GM23338 (cell line): Measurements from ENCODE around the gene PARD3.

Experiments
- EZH2 ChIP-seq: fragments of 200-600 bp; sonication (generic); IDR thresholded peaks from one replicate; pipeline ENCODE4 v1.8.0; 2017; ENCODE audit warnings: antibody characterized with exemption, mild to moderate bottlenecking, low read depth; ENCODE audit not compliant: unreplicated experiment
- EZH2phosphoT487 ChIP-seq: fragments of 200-600 bp; sonication (generic); IDR thresholded peaks from one replicate; pipeline ENCODE4 v1.8.1; 2018; ENCODE audit warnings: antibody characterized with exemption; ENCODE audit not compliant: unreplicated experiment
- JUNB ChIP-seq: IDR thresholded peaks from one replicate; pipeline ENCODE4 v1.6.1; 2016; ENCODE audit warnings: antibody characterized with exemption; ENCODE audit not compliant: unreplicated experiment
- POLR2AphosphoS5 ChIP-seq: IDR thresholded peaks from 2 replicates; pipeline ENCODE4 v1.6.1; 2016; ENCODE audit warnings: antibody characterized with exemption, low read depth
- TF ChIP-seq, protein P1 (sequence below), 2 experiments: fragments of 200-600 bp in 1 of 2; sonication (generic) in 1 of 2; conservative IDR thresholded peaks; 2 replicates each; pipeline versions ENCODE4 v1.5.1 to v1.6.1; 2016 to 2017; ENCODE audit warnings: antibody characterized with exemption in 2 of 2, low read depth in 2 of 2, mild to moderate bottlenecking in 2 of 2, moderate library complexity in 1 of 2
- TF ChIP-seq, protein P2 (sequence below): IDR thresholded peaks from one replicate; pipeline ENCODE4 v1.6.1; 2018; ENCODE audit warnings: antibody characterized with exemption; ENCODE audit not compliant: unreplicated experiment
- TF ChIP-seq, protein P3 (sequence below): IDR thresholded peaks from 2 replicates; pipeline ENCODE4 v1.6.1; 2016; ENCODE audit warnings: antibody characterized with exemption
- TF ChIP-seq, protein P4 (sequence below): fragments of 250-450 bp; sonication (Bioruptor Pico); IDR thresholded peaks from 2 replicates; pipeline ENCODE4 v1.5.0; 2020; ENCODE audit warnings: mild to moderate bottlenecking, moderate library complexity

DNA sequence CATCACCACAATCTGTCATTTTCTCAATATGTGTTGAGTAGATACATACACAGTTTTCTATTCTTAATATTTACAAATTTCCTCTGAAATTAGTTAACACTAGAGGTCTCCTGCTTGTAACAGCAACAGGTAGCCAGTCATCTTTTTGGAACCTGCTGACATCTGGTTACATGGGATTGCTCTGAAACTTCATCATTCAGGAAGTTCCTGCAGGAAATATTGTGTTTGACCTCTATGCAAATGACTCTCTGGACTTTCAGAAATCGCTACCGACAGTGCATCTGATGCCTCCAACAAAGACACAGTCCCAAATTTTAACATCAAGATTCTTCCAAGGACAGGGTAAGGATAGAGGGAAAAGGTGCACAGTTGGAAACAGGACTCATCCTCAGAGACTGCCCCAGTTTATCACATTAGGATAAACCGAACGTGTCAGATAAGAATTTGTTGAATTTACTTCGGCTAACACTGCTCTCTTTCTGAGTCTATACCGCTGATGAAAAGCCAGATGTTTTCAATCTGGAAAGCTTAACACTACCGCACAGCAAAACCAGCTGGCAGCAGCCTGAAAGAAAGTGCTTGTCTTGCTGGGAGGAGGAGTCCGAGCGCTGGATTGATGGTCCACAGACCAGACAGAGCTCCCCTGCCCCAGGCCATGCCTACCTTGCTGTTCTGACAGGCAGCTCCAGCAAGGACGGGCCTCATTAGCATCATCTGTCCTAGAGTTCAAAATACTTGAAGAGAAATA is 633.4 kb downstream of the PARD3 start:
- TF ChIP-seq, protein P1, sequence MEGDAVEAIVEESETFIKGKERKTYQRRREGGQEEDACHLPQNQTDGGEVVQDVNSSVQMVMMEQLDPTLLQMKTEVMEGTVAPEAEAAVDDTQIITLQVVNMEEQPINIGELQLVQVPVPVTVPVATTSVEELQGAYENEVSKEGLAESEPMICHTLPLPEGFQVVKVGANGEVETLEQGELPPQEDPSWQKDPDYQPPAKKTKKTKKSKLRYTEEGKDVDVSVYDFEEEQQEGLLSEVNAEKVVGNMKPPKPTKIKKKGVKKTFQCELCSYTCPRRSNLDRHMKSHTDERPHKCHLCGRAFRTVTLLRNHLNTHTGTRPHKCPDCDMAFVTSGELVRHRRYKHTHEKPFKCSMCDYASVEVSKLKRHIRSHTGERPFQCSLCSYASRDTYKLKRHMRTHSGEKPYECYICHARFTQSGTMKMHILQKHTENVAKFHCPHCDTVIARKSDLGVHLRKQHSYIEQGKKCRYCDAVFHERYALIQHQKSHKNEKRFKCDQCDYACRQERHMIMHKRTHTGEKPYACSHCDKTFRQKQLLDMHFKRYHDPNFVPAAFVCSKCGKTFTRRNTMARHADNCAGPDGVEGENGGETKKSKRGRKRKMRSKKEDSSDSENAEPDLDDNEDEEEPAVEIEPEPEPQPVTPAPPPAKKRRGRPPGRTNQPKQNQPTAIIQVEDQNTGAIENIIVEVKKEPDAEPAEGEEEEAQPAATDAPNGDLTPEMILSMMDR (conservative IDR thresholded peaks at IDR 0.05; ENCODE audit: low read depth in 2 of 2): no peak
- TF ChIP-seq POLR2AphosphoS5 (no peak), EZH2phosphoT487 (no peak), EZH2 (no peak), JUNB (no peak)
- TF ChIP-seq, protein P2, sequence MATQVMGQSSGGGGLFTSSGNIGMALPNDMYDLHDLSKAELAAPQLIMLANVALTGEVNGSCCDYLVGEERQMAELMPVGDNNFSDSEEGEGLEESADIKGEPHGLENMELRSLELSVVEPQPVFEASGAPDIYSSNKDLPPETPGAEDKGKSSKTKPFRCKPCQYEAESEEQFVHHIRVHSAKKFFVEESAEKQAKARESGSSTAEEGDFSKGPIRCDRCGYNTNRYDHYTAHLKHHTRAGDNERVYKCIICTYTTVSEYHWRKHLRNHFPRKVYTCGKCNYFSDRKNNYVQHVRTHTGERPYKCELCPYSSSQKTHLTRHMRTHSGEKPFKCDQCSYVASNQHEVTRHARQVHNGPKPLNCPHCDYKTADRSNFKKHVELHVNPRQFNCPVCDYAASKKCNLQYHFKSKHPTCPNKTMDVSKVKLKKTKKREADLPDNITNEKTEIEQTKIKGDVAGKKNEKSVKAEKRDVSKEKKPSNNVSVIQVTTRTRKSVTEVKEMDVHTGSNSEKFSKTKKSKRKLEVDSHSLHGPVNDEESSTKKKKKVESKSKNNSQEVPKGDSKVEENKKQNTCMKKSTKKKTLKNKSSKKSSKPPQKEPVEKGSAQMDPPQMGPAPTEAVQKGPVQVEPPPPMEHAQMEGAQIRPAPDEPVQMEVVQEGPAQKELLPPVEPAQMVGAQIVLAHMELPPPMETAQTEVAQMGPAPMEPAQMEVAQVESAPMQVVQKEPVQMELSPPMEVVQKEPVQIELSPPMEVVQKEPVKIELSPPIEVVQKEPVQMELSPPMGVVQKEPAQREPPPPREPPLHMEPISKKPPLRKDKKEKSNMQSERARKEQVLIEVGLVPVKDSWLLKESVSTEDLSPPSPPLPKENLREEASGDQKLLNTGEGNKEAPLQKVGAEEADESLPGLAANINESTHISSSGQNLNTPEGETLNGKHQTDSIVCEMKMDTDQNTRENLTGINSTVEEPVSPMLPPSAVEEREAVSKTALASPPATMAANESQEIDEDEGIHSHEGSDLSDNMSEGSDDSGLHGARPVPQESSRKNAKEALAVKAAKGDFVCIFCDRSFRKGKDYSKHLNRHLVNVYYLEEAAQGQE: no peak
- TF ChIP-seq, protein P3, sequence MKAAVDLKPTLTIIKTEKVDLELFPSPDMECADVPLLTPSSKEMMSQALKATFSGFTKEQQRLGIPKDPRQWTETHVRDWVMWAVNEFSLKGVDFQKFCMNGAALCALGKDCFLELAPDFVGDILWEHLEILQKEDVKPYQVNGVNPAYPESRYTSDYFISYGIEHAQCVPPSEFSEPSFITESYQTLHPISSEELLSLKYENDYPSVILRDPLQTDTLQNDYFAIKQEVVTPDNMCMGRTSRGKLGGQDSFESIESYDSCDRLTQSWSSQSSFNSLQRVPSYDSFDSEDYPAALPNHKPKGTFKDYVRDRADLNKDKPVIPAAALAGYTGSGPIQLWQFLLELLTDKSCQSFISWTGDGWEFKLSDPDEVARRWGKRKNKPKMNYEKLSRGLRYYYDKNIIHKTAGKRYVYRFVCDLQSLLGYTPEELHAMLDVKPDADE: no peak
- TF ChIP-seq, protein P4, sequence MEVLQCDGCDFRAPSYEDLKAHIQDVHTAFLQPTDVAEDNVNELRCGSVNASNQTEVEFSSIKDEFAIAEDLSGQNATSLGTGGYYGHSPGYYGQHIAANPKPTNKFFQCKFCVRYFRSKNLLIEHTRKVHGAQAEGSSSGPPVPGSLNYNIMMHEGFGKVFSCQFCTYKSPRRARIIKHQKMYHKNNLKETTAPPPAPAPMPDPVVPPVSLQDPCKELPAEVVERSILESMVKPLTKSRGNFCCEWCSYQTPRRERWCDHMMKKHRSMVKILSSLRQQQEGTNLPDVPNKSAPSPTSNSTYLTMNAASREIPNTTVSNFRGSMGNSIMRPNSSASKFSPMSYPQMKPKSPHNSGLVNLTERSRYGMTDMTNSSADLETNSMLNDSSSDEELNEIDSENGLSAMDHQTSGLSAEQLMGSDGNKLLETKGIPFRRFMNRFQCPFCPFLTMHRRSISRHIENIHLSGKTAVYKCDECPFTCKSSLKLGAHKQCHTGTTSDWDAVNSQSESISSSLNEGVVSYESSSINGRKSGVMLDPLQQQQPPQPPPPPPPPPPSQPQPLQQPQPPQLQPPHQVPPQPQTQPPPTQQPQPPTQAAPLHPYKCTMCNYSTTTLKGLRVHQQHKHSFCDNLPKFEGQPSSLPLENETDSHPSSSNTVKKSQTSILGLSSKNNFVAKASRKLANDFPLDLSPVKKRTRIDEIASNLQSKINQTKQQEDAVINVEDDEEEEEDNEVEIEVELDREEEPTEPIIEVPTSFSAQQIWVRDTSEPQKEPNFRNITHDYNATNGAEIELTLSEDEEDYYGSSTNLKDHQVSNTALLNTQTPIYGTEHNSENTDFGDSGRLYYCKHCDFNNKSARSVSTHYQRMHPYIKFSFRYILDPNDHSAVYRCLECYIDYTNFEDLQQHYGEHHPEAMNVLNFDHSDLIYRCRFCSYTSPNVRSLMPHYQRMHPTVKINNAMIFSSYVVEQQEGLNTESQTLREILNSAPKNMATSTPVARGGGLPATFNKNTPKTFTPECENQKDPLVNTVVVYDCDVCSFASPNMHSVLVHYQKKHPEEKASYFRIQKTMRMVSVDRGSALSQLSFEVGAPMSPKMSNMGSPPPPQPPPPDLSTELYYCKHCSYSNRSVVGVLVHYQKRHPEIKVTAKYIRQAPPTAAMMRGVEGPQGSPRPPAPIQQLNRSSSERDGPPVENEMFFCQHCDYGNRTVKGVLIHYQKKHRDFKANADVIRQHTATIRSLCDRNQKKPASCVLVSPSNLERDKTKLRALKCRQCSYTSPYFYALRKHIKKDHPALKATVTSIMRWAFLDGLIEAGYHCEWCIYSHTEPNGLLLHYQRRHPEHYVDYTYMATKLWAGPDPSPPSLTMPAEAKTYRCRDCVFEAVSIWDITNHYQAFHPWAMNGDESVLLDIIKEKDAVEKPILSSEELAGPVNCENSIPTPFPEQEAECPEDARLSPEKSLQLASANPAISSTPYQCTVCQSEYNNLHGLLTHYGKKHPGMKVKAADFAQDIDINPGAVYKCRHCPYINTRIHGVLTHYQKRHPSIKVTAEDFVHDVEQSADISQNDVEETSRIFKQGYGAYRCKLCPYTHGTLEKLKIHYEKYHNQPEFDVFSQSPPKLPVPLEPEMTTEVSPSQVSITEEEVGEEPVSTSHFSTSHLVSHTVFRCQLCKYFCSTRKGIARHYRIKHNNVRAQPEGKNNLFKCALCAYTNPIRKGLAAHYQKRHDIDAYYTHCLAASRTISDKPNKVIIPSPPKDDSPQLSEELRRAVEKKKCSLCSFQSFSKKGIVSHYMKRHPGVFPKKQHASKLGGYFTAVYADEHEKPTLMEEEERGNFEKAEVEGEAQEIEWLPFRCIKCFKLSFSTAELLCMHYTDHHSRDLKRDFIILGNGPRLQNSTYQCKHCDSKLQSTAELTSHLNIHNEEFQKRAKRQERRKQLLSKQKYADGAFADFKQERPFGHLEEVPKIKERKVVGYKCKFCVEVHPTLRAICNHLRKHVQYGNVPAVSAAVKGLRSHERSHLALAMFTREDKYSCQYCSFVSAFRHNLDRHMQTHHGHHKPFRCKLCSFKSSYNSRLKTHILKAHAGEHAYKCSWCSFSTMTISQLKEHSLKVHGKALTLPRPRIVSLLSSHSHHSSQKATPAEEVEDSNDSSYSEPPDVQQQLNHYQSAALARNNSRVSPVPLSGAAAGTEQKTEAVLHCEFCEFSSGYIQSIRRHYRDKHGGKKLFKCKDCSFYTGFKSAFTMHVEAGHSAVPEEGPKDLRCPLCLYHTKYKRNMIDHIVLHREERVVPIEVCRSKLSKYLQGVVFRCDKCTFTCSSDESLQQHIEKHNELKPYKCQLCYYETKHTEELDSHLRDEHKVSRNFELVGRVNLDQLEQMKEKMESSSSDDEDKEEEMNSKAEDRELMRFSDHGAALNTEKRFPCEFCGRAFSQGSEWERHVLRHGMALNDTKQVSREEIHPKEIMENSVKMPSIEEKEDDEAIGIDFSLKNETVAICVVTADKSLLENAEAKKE (CRISPR knock-in tag): no peak
